ENCODE data around the gene NBEA.

GRCh38 chr13:35474496-35475211, 532.6 kb downstream of the NBEA start:
- no peak for TF ChIP-seq CTCF (IDR thresholded peaks at IDR 0.05)
- TF ChIP-seq ELK1 (IDR thresholded peaks at IDR 0.05; ENCODE audit: low read depth, low read length), result no peak
- TF ChIP-seq HEYL (CRISPR knock-in tag; IDR thresholded peaks at IDR 0.05), result no peak
- TF ChIP-seq MAZ (IDR thresholded peaks at IDR 0.05; ENCODE audit: borderline replicate concordance, low read depth, low read length), result no peak
- no peak for TF ChIP-seq POLR2AphosphoS2 (conservative IDR thresholded peaks at IDR 0.05; ENCODE audit: low read length)
- no peak for TF ChIP-seq PHF8 (IDR thresholded peaks at IDR 0.05; ENCODE audit: borderline replicate concordance, low read depth)
- no peak for TF ChIP-seq USF2 (IDR thresholded peaks at IDR 0.05)
- TF ChIP-seq RFX5 (IDR thresholded peaks at IDR 0.05), result no peak
- TF ChIP-seq REST (IDR thresholded peaks at IDR 0.05), result no peak
- TF ChIP-seq KDM1A (IDR thresholded peaks at IDR 0.05; ENCODE audit: low read depth), result no peak
- TF ChIP-seq MAX (IDR thresholded peaks at IDR 0.05), result no peak
- TF ChIP-seq JUNB (IDR thresholded peaks at IDR 0.05), result no peak
- no peak for TF ChIP-seq POLR2A (IDR thresholded peaks at IDR 0.05; ENCODE audit: low read length)
- TF ChIP-seq SMC3 (IDR thresholded peaks at IDR 0.05), result no peak

All from A549 (cell line).